Ascending aorta (tissue), 2 donors: ENCODE data around the gene RANBP9. TPM values are rescaled to one million over a fixed set of nuclear protein-coding genes. Genes with fewer than 3 reads are reported as not detected.

ENCODE experiments used
- DNase-seq, 2 donors: peaks; one replicate each; pipeline ENCODE4 v3.0.0-alpha.2; 2019; ENCODE audit warnings: low spot score in 2 of 2
- H3K27ac ChIP-seq, 2 donors: fragments of 200-600 bp; sonication (generic); one replicate each; pipeline ENCODE4 v1.5.1; 2016 to 2017; ENCODE audit warnings: mild to moderate bottlenecking in 1 of 2
- H3K27me3 ChIP-seq: fragments of 200-600 bp; sonication (generic); one replicate; pipeline ENCODE4 v1.5.1; 2017
- H3K36me3 ChIP-seq, 2 donors: fragments of 200-600 bp; sonication (generic); one replicate each; pipeline ENCODE4 v1.5.1; 2016
- H3K4me1 ChIP-seq, 2 donors: fragments of 200-600 bp; sonication (generic); one replicate each; pipeline ENCODE4 v1.5.1; 2016 to 2017; ENCODE audit warnings: mild to moderate bottlenecking in 1 of 2
- H3K4me3 ChIP-seq, 2 donors: fragments of 200-600 bp; sonication (generic); one replicate each; pipeline ENCODE4 v1.5.1; 2016 to 2017; ENCODE audit warnings: mild to moderate bottlenecking in 1 of 2
- H3K9me3 ChIP-seq, 2 donors: fragments of 200-600 bp; sonication (generic); one replicate each; pipeline ENCODE4 v1.5.1; 2016
- intact Hi-C: fragments of 100-400 bp; cut with DNase I; formaldehyde crosslinking; loops from one replicate; pipeline ENCODE4 v1.15.1; 2023
- total RNA-seq: library from RNA; depleted of rRNA; stranded (reverse); fragments of >200 nt; gene quantifications from one replicate; pipeline ENCODE4 v1.1.0, GENCODE V29; 2016
- TF ChIP-seq, protein P1 (sequence below), 3 experiments: fragments of 200-600 bp in 2 of 3; fragments of 450-650 bp in 1 of 3; sonication (generic) in 2 of 3; IDR thresholded peaks; one replicate each; pipeline ENCODE4 v1.5.1; 2016 to 2019; ENCODE audit warnings: antibody characterized with exemption in 3 of 3, mild to moderate bottlenecking in 1 of 3, moderate library complexity in 1 of 3

Gene RANBP9
- total RNA-seq, 1 donor from 2014 or later: 26.3 TPM

DNA sequence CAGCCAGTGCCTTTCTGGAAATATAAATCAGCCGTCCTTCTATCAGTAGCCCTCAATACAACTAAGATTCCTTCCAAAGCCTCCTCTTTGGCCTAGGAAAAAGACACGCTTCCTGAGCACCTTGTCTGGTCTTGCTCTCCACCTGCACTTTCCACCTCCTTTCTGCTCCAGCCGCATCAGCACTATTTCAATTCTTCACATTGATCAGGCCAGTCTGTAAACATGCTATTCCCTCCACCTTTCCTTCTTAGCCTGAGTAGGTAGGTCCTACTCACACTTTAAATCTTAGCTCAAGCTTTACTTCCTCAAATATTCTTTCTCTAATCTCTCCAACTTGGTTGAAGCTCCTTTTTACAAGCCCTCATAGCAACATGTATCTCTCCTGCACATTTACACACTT lies 11.4 kb downstream of the RANBP9 start:
- Histone ChIP-seq H3K4me3 (no peak overlapping the region), H3K27me3 (no peaks in the 10 kb centered on the region), H3K27ac (no peak overlapping the region), H3K9me3 (no peaks in the 10 kb centered on the region), H3K4me1 (peaks cover 2 to 32% of the 10 kb centered on the region in 2 donors), H3K36me3 (no peaks in the 10 kb centered on the region)
- no peak for DNase-seq
- TF ChIP-seq, protein P1, sequence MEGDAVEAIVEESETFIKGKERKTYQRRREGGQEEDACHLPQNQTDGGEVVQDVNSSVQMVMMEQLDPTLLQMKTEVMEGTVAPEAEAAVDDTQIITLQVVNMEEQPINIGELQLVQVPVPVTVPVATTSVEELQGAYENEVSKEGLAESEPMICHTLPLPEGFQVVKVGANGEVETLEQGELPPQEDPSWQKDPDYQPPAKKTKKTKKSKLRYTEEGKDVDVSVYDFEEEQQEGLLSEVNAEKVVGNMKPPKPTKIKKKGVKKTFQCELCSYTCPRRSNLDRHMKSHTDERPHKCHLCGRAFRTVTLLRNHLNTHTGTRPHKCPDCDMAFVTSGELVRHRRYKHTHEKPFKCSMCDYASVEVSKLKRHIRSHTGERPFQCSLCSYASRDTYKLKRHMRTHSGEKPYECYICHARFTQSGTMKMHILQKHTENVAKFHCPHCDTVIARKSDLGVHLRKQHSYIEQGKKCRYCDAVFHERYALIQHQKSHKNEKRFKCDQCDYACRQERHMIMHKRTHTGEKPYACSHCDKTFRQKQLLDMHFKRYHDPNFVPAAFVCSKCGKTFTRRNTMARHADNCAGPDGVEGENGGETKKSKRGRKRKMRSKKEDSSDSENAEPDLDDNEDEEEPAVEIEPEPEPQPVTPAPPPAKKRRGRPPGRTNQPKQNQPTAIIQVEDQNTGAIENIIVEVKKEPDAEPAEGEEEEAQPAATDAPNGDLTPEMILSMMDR (IDR thresholded peaks at IDR 0.05): no peak
- intact Hi-C loops: no loop called here

DNA sequence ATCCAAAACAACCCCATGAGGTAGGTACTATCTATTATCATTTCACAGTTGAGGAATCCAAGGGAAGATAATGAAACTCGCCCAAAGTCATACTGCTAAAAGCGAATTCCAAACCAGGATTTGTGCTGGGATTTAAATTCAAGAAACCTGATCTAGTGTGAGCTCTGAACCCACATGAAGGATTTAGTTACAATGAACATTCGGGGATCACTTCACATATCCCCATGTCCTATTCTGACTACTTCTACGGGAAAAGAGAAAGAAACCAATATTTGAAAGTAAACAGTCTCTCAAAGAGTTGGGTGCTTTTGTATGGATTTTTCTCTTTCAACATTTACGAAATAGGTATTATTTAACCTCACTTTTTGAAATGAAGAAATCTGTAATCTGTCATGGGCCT lies 12.9 kb downstream of the RANBP9 start:
- TF ChIP-seq, protein P1 (IDR thresholded peaks at IDR 0.05): no peak
- H3K4me3 ChIP-seq: no peak overlapping the region
- peaks cover 2 to 38% of the 10 kb centered on the region in 2 donors for H3K4me1 ChIP-seq
- no peaks in the 10 kb centered on the region for H3K27me3 ChIP-seq
- no peak for DNase-seq
- H3K27ac ChIP-seq: no peak overlapping the region
- H3K36me3 ChIP-seq: peaks cover 0 to 5% of the 10 kb centered on the region in 2 donors
- intact Hi-C loops: no loop called here
- no peaks in the 10 kb centered on the region for H3K9me3 ChIP-seq

DNA sequence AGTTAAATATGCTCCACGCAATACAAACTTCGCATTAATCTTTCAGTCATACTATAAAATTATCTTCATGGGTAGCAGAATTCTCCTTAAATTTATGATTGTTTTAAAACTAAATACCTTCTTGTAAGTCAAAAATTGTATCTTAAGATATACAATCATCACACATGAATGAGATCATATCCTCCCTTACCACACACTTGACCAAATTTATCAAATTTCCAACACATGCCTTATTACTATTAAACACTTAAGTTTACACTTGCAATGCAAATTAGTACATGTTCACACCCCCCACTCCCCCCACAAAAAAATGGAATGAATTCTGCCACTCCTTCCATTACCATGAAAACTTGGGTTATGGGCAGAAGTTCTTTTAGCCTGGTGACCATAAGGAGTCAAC lies 13.8 kb downstream of the RANBP9 start:
- no peaks in the 10 kb centered on the region for H3K9me3 ChIP-seq
- peaks cover 2 to 34% of the 10 kb centered on the region in 2 donors for H3K4me1 ChIP-seq
- H3K36me3 ChIP-seq: peaks cover 0 to 9% of the 10 kb centered on the region in 2 donors
- TF ChIP-seq, protein P1 (IDR thresholded peaks at IDR 0.05): no peak
- H3K27me3 ChIP-seq: no peaks in the 10 kb centered on the region
- intact Hi-C loops: no loop called here
- H3K27ac ChIP-seq: no peak overlapping the region
- no peak for DNase-seq
- H3K4me3 ChIP-seq: no peak overlapping the region

DNA sequence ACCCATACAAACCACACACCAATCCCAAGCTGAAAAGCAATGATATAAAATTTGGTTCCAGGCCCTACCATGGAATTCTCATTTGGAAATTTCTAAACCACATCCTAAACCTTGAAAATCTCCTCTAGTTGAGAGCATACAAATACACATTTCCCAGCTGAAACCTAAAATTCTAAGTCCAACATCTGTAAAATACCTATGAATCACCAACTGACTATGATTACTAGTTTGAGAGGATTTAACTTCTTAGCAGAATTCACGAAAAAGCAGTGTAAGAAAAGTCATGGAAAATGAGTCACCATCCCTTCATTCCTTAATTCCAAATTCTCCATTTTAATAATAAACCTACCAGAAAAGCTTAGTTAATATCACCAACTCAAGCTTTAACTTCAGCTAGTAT lies 15.4 kb downstream of the RANBP9 start:
- Histone ChIP-seq H3K36me3 (peaks cover 0 to 9% of the 10 kb centered on the region in 2 donors), H3K4me1 (peaks cover 2 to 32% of the 10 kb centered on the region in 2 donors), H3K27ac (peak overlapping the region; percentile 62 to 67), H3K4me3 (no peak overlapping the region), H3K27me3 (no peaks in the 10 kb centered on the region), H3K9me3 (no peaks in the 10 kb centered on the region)
- DNase-seq: no peak
- TF ChIP-seq, protein P1 (IDR thresholded peaks at IDR 0.05): no peak
- intact Hi-C loops: no loop called here

DNA sequence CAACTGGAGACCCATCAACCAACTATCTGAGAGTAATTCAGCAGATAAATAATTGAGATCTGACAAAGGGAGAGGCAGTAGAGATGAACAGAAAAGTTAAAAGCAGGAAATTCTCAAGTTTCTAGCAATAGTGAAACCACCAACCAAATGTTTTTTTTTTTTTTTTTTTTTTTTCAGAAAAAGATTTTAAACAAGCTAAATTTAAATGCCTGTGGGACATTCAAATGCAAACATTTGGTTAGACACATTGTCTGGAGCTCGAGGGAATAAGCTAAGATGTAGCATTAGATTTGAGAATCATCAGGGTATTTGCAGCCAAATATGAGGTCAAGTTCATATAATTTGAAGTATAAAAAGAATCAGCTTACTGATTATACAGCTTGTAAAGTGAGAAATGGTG lies 16.4 kb downstream of the RANBP9 start:
- Histone ChIP-seq H3K4me3 (no peak overlapping the region), H3K36me3 (peaks cover 0 to 10% of the 10 kb centered on the region in 2 donors), H3K27me3 (no peaks in the 10 kb centered on the region), H3K27ac (peak overlapping the region; percentile 62 to 67), H3K4me1 (peaks cover 2 to 34% of the 10 kb centered on the region in 2 donors), H3K9me3 (no peaks in the 10 kb centered on the region)
- TF ChIP-seq, protein P1 (IDR thresholded peaks at IDR 0.05): no peak
- intact Hi-C loops: no loop called here
- no peak for DNase-seq

DNA sequence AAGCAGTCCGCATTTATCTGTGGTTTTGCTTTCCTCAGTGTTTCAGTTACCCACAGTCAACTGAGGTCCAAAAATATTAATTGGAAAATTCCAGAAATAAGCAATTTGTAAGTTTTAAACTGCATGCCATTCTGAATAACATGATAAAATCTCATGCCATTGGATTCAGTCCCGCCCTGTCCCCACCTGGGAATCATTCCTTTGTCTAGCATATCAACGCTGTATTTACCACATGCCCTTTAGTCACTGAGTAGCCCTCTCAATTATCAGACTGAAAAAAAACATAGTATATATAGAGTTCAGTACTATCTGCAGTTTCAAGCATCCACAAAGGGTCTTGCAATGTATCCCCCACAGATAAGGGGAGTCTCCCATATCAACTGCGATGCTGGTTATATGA lies 17.1 kb downstream of the RANBP9 start:
- Histone ChIP-seq H3K4me3 (no peak overlapping the region), H3K27ac (peak overlapping the region; percentile 62 to 67), H3K27me3 (no peaks in the 10 kb centered on the region), H3K4me1 (peaks cover 2 to 39% of the 10 kb centered on the region in 2 donors), H3K9me3 (no peaks in the 10 kb centered on the region), H3K36me3 (peaks cover 0 to 13% of the 10 kb centered on the region in 2 donors)
- intact Hi-C loops: no loop called here
- TF ChIP-seq, protein P1 (IDR thresholded peaks at IDR 0.05): no peak
- DNase-seq: no peak
